T-helper 1 cell treated with Interleukin-12 subunit alpha and Interleukin-12 subunit beta and Interleukin-4 antibody, amounts not matched to agents 30 μg/mL and 1 μg/mL, for 36 hours (primary cell): ENCODE results near the gene KEL.

ENCODE experiments used
- H3K27ac Mint-ChIP-seq: one replicate; pipeline ENCODE4 v1.8.0; 2021; ENCODE audit warnings: mild to moderate bottlenecking, mixed read lengths
- H3K27me3 Mint-ChIP-seq: one replicate; pipeline ENCODE4 v1.8.0; 2021; ENCODE audit warnings: low read depth, mixed read lengths
- H3K36me3 Mint-ChIP-seq: one replicate; pipeline ENCODE4 v1.8.0; 2021; ENCODE audit warnings: low read depth, mixed read lengths
- H3K4me1 Mint-ChIP-seq: one replicate; pipeline ENCODE4 v1.8.0; 2021; ENCODE audit warnings: low read depth, mixed read lengths
- H3K4me3 Mint-ChIP-seq: one replicate; pipeline ENCODE4 v1.8.0; 2021; ENCODE audit warnings: mild to moderate bottlenecking, moderate library complexity, mixed read lengths
- H3K9me3 Mint-ChIP-seq: one replicate; pipeline ENCODE4 v1.8.0; 2021; ENCODE audit warnings: mixed read lengths

Gene KEL

DNA sequence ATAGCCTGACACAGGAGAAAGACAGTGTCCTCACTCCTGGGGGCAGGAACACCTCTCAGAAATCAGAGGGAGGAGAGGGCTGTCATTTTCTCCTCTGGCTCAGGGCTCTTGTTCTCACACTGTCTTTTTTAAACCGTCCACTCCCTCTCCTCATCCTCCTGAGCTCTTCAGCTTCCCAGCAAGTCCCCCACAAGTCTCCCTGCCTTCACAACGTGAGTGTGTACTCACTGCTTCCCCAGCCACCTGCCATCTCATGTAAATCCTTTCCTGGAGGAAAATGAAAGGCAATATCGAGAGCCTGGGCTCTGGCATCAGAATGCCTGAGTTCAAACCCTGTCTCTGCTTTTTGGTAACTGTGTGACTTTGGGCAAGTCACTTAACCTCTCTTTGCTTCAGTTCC, 17.2 kb downstream of the KEL start:
- H3K4me3 Mint-ChIP-seq: no peak overlapping the region
- no peaks in the 10 kb centered on the region for H3K9me3 Mint-ChIP-seq
- H3K36me3 Mint-ChIP-seq: no peaks in the 10 kb centered on the region
- no peaks in the 10 kb centered on the region for H3K27me3 Mint-ChIP-seq
- H3K27ac Mint-ChIP-seq: no peak overlapping the region
- H3K4me1 Mint-ChIP-seq: no peaks in the 10 kb centered on the region

- H3K4me3 Mint-ChIP-seq: no peak overlapping the region
- no peaks in the 10 kb centered on the region for H3K27me3 Mint-ChIP-seq
- H3K9me3 Mint-ChIP-seq: no peaks in the 10 kb centered on the region
- no peaks in the 10 kb centered on the region for H3K4me1 Mint-ChIP-seq
- H3K27ac Mint-ChIP-seq: no peak overlapping the region
- H3K36me3 Mint-ChIP-seq: no peaks in the 10 kb centered on the region
These were observed 18.4 kb downstream of the KEL start for GRCh38 chr7:142943706-142944268.

- no peak overlapping the region for H3K27ac Mint-ChIP-seq
- H3K27me3 Mint-ChIP-seq: no peaks in the 10 kb centered on the region
- no peaks in the 10 kb centered on the region for H3K4me1 Mint-ChIP-seq
- H3K4me3 Mint-ChIP-seq: no peak overlapping the region
- no peaks in the 10 kb centered on the region for H3K36me3 Mint-ChIP-seq
- H3K9me3 Mint-ChIP-seq: no peaks in the 10 kb centered on the region
These were observed 19.4 kb downstream of the KEL start for GRCh38 chr7:142942746-142943145.

DNA sequence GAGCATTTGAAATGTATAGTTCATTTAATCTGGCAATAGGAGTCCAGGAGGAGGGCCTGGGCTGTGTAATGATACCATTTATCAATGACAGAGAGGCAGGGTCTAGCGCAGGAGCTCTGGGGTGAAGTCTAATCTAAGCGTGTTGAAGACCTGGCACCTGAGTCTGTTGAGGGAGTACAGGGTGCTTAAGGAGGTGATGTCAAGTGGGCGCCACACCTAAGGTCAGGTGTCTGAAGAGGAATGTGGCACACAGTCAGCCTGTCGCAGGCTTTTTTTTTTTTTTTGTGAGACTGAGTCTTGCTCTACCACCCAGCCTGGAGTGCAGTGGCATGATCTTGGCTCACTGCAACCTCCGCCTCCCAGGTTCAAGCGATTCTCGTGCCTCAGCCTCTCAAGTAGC, 20.6 kb downstream of the KEL start:
- Mint-ChIP-seq H3K27me3 (no peaks in the 10 kb centered on the region), H3K9me3 (no peaks in the 10 kb centered on the region), H3K27ac (no peak overlapping the region), H3K36me3 (no peaks in the 10 kb centered on the region), H3K4me3 (no peak overlapping the region), H3K4me1 (no peaks in the 10 kb centered on the region)

DNA sequence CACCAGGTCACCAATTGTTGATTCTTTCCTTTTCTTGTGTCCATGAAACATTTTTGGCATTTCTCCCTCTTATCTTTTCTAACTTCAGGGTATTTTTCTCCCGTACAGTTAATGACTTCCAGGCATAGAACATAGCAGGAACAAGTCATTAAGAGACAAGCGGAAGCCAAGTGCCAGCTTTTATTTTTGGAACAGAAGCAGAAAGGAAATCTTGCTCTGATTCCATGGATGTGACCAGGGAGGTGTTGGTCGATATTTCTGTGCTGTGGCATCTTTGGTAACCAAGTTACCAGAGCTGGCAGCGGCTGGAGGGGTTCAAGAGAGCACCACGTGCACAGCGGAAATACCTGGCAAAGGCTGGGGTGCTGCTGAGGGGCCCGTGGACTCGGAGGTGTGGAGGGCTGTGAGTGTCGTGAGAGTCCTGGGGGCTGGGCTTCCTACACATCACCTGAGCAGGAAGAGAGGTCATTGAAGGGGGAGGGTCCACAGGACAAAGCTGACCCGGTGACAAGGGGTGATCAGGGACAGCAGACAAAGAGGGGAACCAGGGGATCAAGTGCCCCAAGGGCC, 21.1 kb downstream of the KEL start:
- H3K27me3 Mint-ChIP-seq: no peaks in the 10 kb centered on the region
- H3K9me3 Mint-ChIP-seq: no peaks in the 10 kb centered on the region
- H3K27ac Mint-ChIP-seq: no peak overlapping the region
- H3K4me1 Mint-ChIP-seq: no peaks in the 10 kb centered on the region
- no peak overlapping the region for H3K4me3 Mint-ChIP-seq
- H3K36me3 Mint-ChIP-seq: no peaks in the 10 kb centered on the region

- no peak within 1 kb of the TSS for H3K4me3 Mint-ChIP-seq
- H3K27ac Mint-ChIP-seq: no peak within 1 kb of the TSS
- no peaks in the 10 kb centered on the region for H3K4me1 Mint-ChIP-seq
- H3K36me3 Mint-ChIP-seq: no peaks in the 10 kb centered on the region
- no peaks in the 10 kb centered on the region for H3K27me3 Mint-ChIP-seq
- H3K9me3 Mint-ChIP-seq: no peaks in the 10 kb centered on the region
These were observed 22.8 kb downstream of the KEL start, which contains the start of gene LLCFC1 for GRCh38 chr7:142939226-142939910. Gene LLCFC1, plus strand, starts transcription at chr7:142939484. Its CDS starts 138 bp downstream, at chr7:142939622.

GRCh38 chr7:142938611-142939010, 23.6 kb downstream of the KEL start:
- no peak overlapping the region for H3K27ac Mint-ChIP-seq
- H3K27me3 Mint-ChIP-seq: no peaks in the 10 kb centered on the region
- no peaks in the 10 kb centered on the region for H3K36me3 Mint-ChIP-seq
- no peaks in the 10 kb centered on the region for H3K4me1 Mint-ChIP-seq
- no peak overlapping the region for H3K4me3 Mint-ChIP-seq
- H3K9me3 Mint-ChIP-seq: no peaks in the 10 kb centered on the region

DNA sequence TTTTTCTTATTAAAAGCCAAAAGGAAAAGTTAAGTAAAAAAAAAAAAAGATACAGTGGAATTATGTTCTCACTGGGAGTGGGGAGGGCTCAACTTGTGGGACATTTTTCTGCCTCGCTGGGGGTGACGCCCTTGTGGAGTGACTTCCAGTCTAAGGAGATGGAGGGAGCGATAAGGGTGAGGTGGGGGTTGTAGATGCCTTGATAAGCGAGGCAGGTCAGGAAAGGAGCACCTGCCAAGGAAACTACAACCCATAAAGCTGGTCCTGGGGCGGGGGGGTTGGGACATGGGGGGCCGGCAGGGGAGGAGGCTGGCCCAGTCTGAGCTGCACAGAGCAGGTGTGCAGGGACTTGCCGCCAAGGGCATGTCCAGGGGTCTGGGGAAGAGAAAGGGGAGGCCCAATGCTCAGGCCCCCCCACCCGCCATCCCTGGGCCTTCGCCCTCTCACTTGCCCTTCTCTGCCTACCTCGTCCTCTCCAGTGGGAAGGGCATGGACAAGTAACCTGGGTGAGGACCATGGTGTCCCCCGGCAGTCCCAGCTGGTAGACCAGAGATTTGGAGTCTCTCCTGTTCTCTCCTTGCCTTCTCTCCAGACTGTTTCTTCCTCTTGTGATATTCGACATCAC, 26.1 kb downstream of the KEL start:
- no peak overlapping the region for H3K27ac Mint-ChIP-seq

GRCh38 chr7:142934056-142934455, 28.1 kb downstream of the KEL start:
- H3K36me3 Mint-ChIP-seq: no peaks in the 10 kb centered on the region
- H3K27ac Mint-ChIP-seq: no peak overlapping the region
- H3K9me3 Mint-ChIP-seq: no peaks in the 10 kb centered on the region
- no peaks in the 10 kb centered on the region for H3K27me3 Mint-ChIP-seq
- H3K4me3 Mint-ChIP-seq: no peak overlapping the region
- no peaks in the 10 kb centered on the region for H3K4me1 Mint-ChIP-seq

More for the DNA sequence above, 26.1 kb downstream of the KEL start:
- Mint-ChIP-seq H3K27me3 (no peaks in the 10 kb centered on the region), H3K36me3 (no peaks in the 10 kb centered on the region), H3K4me1 (no peaks in the 10 kb centered on the region), H3K9me3 (no peaks in the 10 kb centered on the region), H3K4me3 (no peak overlapping the region)

DNA sequence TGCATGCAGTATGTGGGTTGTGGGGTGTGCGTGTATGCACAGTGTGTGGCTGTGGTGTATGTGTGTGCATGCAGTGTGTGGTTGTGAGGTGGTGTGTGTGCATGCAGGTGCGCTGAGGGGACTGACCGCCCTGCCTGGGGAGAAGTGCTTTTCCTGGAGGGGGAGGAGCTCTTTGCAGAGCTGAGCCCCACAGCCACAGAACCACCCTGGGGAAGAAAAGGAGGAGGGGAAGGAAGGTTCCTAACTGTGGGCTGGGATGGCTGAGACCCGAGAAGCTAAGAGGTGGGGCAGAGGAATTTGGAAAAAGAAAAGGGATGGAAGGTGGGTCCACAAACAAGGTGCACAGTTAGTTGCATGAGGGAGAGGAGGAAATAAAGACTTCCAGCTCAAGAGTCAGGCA, 28.5 kb downstream of the KEL start, which contains the start of gene TRPV5:
Gene TRPV5 (minus strand): TSS at position 123 of the 400 bp plus-strand sequence. CDS start 287 bp downstream, outside the sequence.
- Mint-ChIP-seq H3K36me3 (no peaks in the 10 kb centered on the region), H3K4me1 (no peaks in the 10 kb centered on the region), H3K9me3 (no peaks in the 10 kb centered on the region), H3K4me3 (no peak within 1 kb of the TSS), H3K27ac (no peak within 1 kb of the TSS), H3K27me3 (no peaks in the 10 kb centered on the region)

- no peaks in the 10 kb centered on the region for H3K4me1 Mint-ChIP-seq
- H3K27me3 Mint-ChIP-seq: no peaks in the 10 kb centered on the region
- H3K4me3 Mint-ChIP-seq: no peak overlapping the region
- H3K9me3 Mint-ChIP-seq: no peaks in the 10 kb centered on the region
- no peaks in the 10 kb centered on the region for H3K36me3 Mint-ChIP-seq
- no peak overlapping the region for H3K27ac Mint-ChIP-seq
These were observed 29.1 kb downstream of the KEL start for GRCh38 chr7:142933092-142933475.

- Mint-ChIP-seq H3K27me3 (no peaks in the 10 kb centered on the region), H3K27ac (no peak overlapping the region), H3K36me3 (no peaks in the 10 kb centered on the region), H3K9me3 (no peaks in the 10 kb centered on the region), H3K4me3 (no peak overlapping the region), H3K4me1 (no peaks in the 10 kb centered on the region)
These were observed 29.6 kb downstream of the KEL start for GRCh38 chr7:142932386-142933091.

- no peaks in the 10 kb centered on the region for H3K36me3 Mint-ChIP-seq
- H3K27ac Mint-ChIP-seq: no peak overlapping the region
- H3K9me3 Mint-ChIP-seq: no peaks in the 10 kb centered on the region
- peaks cover 6% of the 10 kb centered on the region for H3K27me3 Mint-ChIP-seq
- H3K4me3 Mint-ChIP-seq: no peak overlapping the region
- H3K4me1 Mint-ChIP-seq: no peaks in the 10 kb centered on the region
These were observed 31.9 kb downstream of the KEL start for GRCh38 chr7:142930126-142930730.

DNA sequence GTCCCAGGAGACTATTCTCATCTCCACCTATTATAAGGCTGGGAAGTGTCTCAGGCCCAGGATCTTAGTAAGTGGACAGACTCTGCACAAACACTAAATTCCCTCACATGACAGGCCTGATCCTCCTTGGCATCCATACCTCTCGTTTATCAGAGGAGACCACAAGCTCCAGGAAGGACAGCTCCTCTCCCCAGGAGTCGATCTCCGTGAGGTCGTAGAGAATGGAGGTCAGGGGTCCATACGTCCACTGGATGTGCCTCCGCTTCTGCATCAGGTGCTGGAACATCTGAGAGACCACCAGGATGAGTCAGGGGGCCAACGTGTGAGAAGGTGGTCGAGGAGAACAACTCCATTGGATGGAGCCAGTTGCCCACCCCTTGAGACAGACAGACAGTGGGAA, 34.2 kb downstream of the KEL start:
- Mint-ChIP-seq H3K27me3 (peaks cover 6% of the 10 kb centered on the region), H3K4me3 (no peak overlapping the region), H3K4me1 (no peaks in the 10 kb centered on the region), H3K9me3 (no peaks in the 10 kb centered on the region), H3K36me3 (no peaks in the 10 kb centered on the region), H3K27ac (no peak overlapping the region)
